HG02943 (cell line): ENCODE results near the gene SURF4.
"Not testable (repeated sequence)": the region's sequence is repeated elsewhere in the genome, so short reads cannot be mapped to it uniquely, and the experiment has no call there.

Experiments
- ATAC-seq: cut with Tn5 transposase; IDR thresholded peaks from one replicate; pipeline ENCODE4 v1.9.1; 2021; ENCODE audit warnings: mild to moderate bottlenecking, low read depth, moderate library complexity; ENCODE audit not compliant: unreplicated experiment

The SURF4 gene

DNA sequence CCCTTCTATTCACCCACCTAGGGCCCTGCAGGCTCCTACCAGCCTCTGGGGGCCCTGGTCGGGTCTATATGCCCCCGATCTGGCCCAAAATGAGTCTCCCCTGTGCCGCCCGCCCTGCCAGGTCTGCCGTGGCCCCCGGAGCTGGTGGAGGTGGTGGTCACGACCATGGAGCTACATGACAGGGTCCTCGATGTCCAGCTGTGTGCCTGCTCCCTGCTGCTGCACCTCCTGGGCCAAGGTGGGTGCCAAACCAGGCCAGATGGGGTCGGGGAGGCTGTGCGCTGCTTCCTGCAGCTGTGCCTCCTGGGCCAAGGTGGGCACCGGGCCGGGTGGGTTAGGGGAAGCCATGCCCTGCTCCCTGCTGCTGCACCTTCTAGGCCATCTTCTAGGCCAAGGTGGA lies 24.4 kb upstream of the SURF4 start:
- no peak for ATAC-seq

DNA sequence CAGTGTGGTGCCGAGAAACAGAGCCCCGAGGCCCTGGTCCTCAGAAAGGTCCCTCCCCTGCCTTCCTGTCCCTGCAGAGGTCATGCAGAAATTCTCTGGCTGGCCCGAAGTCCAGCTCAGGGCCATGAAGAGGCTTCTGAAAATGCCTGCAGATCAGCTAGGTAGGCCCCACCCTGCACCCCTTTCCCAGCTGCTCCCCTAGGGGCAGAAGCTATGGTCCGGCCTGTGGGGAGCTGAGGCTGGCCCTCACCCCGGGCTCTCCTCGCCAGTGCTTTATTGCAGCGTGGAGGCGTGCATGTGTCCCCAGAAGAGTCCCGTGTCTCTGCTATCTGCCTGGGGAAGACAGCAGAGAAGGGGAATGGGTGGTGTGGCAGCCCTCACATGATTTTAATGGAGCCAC lies 22.0 kb upstream of the SURF4 start:
- ATAC-seq: no peak

DNA sequence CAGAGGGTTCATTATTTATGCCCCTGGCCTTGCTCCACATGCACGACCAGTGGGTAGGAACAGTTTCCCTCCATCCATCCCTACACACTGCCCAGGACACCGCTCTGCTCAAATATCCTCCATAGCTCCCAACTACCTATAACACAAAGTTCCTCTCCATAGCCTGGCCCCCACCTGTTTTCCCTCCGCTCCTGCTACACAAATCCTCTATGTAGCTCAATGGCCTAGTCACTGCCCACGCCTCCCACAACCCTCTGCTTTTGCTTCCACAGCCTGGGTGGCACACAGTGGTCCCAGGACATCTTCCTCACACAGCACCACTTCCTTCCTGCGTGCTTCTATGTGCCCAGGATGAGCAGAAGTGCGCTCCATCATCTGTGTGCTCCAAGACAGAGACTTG lies 21.5 kb upstream of the SURF4 start:
- no peak for ATAC-seq

DNA sequence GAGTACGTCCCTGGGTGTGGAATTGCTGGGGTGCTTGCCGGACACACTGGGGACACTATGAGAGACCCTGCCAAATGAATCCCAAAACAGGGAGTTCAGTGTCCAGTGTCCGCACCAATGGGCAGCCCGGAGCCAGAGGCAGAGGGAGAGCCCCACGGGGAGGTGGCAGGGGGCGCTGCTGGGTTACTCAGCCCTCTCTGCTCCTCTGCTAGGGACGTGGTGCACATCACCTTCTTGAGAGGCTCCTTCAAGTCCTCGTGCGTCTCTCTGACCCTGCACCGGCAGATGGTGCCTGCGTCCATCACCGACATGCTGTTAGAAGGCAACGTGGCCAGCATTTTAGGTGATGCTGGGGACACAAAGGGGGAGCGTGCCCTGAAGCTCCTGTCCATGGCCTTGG lies 21.1 kb upstream of the SURF4 start:
- no peak for ATAC-seq

DNA sequence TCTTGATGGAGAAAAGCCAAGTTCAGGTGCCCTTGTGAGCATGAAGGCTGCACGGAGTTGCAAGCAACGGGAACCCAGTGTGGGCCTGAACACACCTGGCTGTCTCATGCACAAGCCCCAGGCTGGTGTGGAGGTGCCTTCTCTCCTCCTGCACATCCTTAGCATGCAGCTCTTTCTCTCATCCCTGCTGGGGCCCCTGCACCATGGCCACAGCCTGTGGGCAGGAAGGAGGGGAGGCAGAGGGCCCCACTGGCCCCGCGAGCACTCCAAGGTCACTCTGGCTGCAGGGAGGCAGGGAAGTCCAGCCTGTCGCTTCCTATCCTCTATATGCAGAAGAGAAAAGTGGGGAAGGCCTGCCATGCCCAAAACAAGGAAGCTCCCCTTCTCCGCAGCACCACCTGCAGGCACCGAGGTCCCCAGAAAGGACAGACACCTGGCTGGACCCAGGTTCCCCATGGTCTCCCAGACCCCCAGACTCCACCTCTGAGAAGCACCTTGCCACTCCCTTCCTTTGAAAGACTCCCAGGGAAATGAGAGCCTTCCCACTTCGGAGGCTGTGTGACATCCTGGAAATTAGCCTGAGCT lies 18.9 kb upstream of the SURF4 start:
- no peak for ATAC-seq

DNA sequence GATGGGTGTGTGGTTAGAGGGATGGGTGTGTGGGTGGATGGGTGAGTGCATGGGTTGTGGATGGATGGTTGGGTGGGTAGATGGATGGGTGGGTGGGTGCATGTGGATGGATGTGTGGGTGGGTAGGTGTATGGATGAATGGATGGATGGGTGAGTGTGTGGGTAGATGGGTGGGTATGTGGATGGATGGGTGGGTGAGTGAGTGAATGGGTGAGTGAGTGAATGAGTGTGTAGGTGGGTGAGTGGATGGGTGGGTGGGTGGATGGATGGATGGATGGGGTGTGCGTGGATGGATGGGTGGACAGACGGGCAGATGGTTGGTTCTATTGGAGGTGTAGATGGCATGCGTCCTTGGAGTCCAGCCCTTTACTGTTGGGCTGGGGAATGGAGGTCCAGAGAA lies 17.5 kb upstream of the SURF4 start:
- no peak for ATAC-seq

DNA sequence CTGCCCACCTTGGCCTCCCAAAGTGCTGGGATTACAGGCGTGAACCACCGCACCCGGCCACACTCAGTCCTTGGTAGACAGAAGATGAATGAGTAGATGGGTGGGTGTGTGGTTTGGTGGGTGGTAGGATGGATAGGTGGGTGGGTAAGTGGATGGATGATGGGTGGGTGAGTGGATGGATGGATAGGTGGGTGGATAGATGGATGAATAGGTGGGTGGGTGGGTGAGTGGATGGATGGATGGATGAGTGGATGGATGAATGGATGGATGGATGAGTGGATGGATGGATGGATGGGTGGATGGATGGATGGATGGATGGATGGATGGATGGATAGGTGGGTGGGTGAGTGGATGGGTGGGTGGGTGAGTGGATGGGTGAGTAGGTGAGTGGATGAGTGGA lies 16.4 kb upstream of the SURF4 start:
- not testable (repeated sequence) for ATAC-seq

DNA sequence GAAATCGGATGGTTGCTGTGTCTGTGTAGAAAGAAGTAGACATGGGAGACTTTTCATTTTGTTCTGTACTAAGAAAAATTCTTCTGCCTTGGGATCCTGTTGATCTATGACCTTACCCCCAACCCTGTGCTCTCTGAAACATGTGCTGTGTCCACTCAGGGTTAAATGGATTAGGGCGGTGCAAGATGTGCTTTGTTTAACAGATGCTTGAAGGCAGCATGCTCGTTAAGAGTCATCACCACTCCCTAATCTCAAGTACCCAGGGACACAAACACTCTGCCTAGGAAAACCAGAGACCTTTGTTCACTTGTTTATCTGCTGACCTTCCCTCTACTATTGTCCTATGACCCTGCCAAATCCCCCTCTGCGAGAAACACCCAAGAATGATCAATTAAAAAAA lies 15.6 kb upstream of the SURF4 start:
- ATAC-seq: not testable (repeated sequence)

DNA sequence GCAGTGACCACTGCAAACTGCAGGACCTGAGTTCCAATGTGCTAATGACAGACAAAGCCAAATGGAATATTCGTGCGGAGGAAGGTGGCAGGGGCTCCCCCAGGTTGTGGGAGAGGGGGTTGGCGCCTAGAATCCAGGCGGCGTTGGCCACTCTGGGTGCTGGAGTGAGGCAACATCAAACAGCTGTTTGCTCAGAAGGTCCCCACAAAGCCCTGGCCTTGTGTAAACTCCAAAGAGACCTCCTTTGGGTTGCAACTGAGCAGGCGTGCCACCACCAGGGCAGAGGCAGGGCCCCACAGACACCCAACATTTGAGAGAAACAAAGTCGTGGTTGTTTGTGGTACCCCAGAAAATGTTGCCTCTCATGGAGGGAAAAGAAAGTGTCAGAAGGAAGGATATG lies 14.9 kb upstream of the SURF4 start:
- ATAC-seq: no peak

DNA sequence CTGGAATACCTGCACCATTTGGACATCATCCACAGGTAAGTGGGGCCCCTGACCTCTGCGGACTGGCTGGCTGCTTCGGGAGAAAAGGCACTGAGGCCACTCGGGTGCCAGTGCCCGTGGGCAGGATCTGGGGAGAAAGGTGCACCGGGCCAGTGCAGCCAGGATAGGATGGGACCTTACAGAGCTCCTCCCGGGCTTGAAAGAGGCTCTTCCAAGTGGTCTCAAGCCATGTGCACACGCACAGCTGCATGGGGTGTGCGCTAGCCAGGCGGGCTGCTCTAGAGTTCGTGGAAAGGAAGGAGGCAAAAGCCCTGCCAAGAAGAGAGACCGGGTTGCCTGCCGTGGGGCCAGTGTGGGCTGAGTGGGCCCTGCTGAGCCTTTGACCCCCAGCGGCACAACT lies 13.7 kb upstream of the SURF4 start:
- ATAC-seq: no peak

DNA sequence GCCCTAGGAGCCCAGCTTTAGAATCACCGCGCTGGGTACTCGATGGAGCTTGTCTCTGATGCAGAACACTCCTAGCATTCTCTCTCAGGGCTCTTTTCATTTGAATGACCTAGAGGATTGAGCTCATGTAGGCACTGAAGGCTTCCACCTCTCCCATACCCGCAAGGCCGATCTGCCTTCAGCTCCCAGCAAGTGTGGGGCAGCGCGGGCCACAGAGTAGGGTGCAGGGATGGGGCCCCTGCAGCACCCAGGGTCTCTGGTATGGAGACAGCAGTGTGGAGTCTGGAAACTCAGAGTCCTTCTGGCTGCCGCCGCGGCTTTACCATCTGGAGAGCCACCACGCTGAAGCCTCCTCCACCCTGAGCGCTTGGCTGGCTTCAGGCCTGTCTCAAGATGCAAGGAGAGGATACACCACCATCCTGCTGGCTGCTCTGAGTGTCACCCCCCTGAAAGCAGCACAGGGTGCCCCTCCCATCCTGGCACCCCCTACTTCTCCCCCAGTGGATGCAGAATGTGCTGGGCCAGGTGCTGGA lies 13.2 kb upstream of the SURF4 start:
- no peak for ATAC-seq

DNA sequence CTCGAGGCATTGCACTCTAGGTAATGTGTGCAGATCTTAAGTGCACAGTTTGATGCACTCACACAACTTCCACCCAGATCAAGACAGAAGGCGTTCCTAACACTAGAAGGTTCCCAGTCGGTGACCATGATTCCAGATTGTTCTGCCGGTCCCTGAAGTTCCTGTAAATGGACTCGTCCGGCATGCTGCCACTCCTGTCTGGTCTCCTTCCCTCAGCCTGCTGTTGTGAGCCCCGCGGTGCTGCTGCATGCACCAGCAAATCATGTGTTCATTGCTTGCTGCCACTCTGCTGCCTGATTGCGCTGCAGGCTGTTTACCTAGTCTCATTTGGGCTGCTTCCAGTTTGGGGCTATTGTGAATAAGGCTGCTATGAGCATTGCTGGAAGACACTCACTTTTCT lies 11.8 kb upstream of the SURF4 start:
- ATAC-seq: no peak

DNA sequence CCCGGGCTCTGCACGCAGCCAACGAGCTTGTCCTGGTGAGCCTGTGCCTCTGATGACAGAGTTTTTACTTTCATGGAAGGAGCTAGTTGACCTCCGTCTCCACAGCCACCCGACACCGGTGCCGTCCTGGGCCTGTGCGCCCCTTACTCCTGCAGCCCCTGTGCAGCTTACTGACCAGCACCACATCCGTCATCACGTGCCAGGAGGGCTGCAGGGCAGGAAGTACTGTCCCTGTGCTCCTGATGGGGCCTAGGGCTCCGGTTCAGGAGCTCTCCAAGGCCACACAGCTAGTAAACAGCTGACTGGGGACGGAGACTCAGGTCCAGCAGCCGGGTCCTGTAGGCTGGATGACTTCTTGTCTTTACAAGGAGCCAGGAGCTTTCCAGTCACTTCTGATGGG lies 10.5 kb upstream of the SURF4 start:
- no peak for ATAC-seq

DNA sequence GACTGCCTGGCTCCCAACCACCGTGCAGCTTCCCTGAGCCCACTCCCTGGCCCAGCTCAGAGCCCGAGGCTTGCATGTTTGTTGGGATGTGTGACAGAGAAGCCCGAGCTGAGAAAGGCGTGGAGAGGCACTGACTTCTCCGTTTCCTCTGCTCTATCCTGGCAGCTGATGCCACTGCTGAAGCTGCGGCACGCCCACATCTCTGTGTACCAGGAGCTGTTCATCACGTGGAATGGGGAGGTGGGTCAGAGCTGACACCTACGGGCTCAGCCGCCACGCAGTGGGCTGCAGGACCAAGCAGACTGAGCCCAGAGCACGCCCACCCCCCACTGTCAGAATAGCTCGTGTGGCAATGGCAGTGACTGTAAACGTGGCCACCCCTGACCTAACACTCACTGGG lies 9.6 kb upstream of the SURF4 start:
- ATAC-seq: no peak

DNA sequence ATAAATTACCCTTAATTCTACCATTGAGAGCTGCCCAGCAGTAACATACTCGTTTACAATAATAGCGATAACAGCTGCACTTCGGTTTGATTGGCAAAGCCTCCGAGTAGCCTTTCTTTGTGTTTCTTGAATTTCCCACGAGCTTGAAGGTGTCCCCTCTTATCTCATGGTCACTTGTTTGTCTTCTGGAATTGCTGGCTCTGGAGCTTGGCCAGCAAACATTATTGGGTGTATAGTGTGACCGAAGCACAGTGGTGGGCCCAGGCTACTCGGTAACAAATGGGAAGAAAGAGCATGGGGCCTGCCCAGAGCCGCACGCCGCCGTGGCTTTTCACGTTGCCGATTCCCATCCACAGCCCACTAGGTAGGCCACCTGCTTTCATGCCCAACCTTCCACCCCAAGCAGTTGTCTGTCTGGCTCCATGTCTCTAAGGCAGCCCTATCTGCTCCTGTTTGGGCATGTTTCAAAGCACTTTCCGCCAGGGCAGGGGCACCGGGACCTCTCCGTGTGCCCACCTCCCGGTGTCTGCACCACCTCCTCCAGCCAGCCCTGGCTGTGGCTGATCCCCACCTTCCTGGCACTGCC lies 9.0 kb upstream of the SURF4 start:
- ATAC-seq: no peak

DNA sequence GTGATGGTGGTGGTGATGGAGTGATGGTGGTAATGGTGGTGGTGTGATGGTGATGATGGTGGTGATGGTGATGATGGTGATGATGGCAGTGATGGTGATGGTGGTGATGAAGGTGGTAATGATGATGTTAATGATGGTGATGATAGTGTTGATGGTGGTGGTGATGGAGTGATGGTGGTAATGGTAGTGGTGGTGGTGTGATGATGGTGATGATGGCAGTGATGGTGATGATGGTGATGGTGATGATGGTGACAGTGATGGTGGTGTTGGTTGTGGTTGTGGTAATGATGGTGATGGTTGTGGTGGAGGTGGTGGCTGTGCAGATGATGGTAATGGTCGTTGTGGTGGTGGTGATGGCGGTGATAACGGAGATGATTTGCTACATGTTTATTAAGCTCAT lies 7.6 kb upstream of the SURF4 start:
- ATAC-seq: no peak

DNA sequence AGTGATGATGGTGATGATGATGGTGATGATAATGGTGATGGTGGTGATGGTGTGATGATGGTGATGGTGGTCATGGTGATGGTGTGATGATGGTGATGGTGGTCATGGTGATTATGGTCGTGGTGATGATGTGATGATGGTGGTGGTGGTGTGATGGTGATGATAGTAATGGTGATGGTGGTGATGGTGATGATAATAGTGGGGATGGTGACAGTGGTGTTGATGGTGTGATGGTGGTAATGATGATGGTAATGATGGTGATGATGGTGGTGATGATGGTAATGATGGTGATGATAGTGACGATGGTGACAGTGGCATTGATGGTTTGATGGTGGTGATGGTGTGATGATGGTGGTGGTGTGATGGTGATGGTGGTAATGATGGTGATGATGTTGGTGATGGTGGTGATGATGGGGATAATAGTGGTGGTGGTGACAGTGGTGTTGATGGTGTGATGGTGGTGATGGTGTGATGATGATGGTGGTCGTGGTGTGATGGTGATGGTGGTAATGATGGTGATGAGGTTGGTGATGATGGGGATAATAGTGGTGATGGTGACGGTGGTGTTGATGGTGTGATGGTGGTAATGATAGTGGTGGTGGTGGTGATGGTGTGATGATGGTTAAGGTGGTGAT lies 6.8 kb upstream of the SURF4 start:
- no peak for ATAC-seq

DNA sequence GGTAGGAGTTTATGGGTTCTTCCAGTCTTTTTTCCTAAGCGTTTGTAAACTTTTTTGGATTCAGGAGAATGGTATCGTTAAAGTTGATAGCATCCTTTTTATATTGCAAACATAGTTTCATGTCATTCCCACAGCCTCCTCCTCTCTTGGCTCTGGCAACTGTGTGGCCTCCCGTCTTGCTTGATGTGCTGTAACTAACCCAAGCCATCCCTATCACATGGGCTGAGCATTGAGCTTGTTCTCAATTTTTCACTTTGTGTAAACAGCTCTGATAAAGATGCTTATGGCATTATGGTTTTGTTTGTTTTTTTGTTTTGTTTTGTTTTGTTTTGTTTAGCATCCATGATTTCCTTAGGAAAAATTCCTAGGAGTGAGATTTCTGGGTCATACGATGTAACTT lies 4.9 kb upstream of the SURF4 start:
- ATAC-seq: no peak

DNA sequence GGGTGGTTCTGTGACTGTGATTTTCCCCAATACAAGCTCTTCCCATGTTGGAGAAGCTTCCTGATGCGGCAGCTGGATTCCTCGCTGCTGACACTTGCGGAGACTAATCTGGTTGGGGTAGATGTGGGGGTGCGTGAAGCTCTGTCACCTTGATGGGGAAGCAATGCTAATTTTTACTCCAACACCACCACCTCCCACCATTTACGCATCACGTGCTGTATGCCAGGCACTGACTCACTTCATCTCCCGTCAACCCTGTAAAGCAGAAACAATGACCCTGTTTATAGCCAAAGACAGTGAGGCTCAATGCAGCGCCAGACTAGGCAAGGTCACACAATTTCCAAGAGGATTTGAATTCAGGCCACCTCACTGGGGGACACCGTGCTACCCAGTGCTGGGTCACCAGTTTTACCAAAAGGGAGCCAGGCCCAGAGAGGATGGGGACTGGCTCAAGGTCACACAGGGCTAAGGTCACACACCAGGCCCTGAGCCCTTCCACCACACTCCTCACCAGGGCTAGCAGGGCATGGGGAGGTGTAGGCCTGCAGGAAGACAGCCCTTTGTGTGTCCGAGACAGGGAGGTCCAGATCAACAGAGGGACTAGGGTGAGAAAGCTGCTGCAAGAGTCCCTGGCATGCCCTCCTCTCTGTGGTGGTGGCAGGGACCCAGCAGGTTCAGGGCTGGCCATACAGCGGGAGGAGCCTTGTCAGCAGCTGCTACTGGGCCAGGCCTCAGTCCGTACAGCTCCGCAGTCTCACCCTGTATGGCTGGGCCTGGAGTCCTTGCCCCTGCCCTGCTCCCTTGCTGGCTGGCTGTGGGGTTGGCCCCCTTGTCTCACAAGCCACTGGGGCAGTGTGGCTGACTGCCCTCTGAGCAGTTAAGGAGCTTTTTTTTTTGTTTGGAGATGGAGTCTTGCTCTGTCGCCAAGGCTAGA lies 3.6 kb upstream of the SURF4 start:
- ATAC-seq: no peak

DNA sequence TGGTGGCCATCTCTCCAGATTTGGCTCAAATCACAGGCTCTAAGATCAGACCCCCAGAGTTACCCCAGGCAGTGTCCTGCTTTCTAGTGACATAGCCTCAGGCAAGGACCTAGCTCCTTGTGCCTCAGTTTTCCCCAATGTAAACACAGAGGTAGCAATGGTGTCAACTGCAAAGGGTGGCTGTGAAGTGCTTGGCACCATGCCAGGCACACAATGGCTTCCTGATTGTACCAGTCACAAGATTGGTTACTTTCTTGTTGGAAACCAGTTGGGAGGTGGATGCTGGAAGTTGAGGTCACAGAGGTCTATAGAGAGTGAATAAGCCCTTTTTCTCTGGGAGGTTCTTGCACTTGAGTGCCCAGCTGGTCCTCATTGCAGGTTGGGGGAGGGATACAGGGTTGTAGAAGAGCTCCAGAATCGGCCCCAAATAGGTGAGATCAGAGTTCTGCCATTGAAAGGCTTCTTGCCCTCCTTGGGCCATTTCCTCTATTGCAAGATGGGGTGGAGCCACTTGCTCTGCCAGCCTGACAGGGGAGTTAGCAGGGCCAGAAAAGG lies 2.6 kb upstream of the SURF4 start:
- ATAC-seq: no peak

DNA sequence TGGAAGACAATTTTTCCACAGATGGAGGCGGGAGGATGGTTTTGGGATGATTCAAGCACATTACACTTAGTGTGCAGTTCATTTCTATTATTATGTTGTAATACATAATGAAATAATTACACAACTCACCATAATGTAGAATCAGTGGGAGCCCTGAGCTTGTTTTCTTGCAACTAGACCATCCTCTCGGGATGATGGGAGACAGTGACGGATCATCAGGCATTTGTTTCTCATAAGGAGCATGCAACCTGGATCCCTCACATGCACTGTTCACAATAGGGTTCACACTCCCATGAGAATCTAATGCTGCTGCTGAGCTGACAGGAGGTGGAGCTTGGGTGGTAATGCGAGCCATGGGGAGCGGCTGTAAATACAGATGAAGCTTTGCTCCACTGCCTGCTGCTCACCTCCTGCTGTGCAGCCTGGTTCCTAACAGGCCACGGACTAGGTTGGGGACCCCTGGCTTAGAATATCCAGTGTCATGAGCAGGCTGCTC lies 1.9 kb upstream of the SURF4 start:
- no peak for ATAC-seq
